DMS114 treated with DMSO at 0.1 percent for 48 hours (cell line): ENCODE data around the gene COL4A1.

ENCODE experiments used
- DNase-seq: peaks from one replicate; lab custom pipeline; 2025; ENCODE audit not compliant: unreplicated experiment; lab: John Stamatoyannopoulos, UW

Gene COL4A1

DNA sequence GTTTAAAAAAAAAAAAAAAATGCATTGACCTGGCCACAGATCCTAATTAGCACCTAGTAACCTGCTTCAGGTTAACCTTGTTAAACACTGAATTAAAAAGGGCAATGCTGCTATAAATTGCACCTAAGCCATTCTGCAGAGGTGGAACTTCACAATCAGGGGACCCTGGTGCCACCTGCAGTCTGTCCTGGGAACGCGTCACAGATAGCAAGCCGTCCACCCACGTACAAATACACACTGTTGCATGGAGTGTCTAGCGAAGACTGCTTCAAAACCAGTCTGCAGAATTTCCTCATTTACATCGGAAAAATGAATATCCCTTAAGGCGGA is 169.3 kb downstream of the COL4A1 start:
- no peak for DNase-seq

DNA sequence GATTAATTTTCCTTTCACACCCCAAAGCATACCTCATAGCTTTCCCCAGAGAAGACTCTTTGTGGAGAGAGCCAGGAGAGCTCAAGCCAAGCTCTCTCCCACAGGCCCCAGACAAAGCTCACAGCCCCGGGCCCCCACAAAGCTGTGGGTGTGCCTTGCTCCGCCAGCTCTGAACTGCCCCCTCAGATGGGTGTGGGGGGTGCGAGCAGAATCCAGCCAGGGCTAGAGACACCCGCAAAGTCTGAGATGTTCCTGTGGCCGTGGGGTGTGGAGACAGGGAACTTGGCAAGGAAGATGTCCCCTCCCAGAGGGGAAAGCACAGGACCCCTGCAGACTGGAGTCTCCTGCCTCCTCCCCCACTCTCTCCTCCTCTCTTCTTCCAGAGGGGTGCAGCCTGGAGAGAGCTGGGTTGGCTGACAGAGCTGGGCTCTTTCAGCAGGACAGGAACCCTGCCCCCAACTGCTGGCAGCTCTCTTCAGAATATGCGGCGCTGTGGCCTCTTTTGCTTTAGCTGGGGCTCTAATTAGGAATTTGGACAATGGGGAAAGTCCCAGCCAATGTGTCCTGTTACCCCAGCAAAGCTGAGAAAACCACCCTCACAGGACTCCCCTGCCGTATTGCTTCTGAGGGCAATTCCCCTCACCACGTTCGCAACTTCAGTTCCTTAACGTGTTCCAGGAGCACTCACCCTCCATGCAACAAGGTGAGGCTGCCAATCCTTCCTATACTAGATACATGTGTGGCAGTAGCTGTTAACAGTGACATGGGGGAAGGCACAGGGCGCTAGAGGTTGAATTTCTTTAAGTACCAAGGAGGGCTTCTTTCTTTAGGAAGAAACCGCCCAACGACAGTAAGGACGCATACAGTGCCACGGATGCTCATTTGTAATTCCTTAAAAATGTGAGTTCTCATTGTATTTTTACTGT is 170.0 kb downstream of the COL4A1 start:
- no peak for DNase-seq

DNA sequence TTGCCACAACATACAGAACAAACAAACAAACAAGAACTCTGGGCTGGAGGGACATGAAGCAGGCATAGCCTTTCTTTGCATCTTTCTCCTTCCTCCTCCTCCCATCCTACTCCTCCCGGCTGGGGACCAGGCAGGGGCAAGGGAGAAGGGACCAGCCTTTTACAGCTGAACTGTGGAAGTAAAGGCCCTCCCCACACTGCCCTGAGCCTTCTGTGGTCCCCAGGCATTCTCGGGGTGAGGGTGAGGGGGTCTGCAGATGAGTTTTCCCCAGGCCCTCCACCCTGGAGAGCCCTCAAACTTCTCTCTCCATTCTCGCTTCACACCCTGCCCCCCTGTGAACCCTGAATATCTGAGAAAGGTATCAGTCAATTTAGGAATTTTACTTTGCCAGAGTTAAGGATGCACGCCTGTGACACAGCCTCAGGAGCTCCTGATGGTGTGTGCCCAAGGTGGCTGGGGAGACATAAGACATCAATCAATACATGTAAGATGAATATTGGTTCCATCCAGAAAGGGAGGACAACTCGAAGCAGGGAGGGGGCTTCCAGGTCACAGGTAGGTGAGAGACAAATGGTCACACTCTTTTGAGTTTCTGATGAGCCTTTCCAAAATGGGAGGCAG is 170.9 kb downstream of the COL4A1 start:
- DNase-seq, result no peak

DNA sequence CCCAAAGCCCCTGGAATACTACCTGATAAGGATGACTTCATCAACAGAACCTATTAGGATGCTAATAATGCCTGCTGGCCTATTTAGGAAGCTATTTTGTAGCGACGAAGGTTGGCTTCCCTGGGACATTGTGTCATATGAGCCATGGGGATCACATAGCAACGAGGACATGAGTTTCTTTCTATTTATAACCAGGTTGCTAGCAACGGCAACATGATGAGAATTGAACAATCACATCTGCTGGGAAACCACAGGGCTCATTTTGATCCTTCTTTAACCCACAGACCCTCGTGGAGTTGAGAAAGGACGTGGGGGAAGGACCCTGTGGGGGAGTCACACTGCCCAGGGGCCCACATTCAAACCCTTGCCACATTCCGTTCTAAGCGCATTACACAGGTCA is 172.2 kb downstream of the COL4A1 start:
- DNase-seq, result no peak

DNA sequence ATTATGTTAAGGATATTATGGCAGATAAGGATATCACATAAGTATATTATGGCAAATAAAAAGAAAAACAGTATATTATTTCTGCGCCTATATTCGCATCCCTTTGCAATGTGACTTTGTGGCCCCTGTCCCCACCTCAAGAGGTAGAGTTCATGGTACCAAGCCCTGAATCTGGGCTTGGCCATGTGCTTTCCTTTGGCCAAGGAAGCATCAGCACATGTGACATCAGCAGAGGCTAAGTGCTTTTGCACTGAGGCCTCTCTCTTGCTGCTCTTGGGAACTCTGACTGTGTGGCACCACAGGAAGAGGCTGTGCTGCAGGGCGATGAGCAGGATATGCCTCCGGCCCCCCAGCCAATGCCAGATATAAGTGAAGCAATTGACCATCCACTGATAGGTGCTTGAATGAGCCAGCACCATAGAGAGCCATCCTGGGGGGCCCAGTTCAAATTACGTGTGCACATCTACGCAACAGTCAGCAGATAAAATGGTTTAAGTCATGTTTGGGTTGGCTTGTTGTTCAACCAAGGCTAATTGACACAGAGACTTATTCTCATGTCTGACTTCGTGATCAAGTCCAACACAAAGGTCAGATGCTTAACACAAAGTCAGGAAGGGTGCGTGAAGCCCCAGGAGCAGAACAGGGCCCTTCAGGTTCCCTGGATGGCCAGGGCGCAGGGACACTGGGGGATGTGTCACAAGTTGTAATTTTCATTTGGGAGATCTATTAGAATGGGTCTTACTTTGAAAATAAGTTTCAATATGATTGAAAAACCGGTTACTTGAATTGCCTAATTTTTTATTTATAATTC is 173.3 kb downstream of the COL4A1 start:
- DNase-seq, result no peak

DNA sequence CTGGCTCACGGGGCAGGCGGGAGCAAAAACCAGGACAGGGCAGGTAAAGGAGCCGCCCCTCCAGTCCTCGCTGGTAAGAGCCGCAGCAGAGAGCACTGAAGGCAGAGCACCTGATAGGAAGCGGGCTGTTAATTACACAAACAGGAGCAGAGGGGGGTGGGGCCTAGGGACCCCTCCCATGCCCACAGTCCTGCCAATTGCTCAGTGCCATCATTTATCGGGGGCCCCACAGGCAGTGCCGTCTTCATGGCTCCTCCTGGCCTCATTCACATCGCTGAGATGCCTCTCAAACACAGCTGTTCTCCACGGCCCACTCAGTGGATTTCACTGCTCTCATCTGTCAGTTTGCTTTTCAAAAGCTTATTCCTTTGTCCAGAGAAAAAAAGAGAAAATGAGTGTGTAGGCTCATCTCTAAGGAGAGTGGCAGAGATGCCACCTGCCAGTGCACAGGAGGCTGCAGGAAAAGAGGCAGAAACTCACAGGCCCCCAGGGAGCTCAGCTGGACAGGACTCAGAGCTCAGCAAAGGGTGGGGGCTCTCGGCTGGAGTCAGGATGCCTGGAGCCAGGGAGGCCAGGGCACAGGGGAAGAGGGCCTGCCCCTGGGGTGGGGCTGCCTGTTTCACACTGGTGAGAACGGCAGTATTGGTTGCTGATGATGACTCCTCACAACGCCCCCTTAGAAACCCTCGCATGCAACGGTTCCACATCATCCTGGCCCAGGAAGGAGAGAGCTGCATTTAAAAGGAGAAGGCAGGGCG is 174.6 kb downstream of the COL4A1 start:
- DNase-seq, result no peak

DNA sequence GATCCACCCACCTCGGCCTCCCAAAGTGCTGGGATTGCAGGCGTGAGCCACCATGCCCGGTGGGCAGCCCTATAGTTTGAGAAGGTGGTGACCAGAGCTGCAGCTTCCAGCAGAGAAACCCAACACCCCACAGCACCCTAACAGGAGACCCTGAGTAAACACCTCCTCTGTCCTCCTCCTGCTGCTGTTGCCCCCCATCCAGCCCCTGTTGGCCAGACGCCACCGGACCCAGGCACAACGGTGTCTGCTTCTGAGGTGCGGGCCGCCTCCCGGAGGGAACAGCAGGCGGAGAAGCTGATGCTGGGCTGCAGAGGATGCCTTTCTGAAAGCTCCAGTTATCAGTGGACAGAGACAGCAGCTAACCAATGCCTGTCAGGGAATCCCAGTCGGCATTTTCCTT is 175.5 kb downstream of the COL4A1 start:
- no peak for DNase-seq

DNA sequence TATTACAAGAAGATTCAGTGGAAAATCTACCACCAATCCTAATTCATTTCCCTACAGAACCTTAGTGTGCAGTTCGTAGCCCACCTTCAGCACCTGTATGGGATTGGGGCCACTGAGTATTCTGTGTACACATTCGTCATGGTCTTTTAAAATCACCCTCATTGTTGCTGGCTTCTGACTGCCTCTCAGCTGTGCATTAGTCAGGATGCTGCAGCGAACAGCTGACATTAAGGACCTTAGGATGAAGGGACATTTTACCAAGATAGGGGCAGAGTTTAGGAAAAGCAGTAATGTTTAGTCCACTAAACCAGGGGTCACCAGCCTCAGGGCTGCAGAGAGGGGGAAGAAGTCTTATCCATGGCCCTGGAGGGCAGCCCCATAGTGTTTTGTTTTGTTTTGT is 176.5 kb downstream of the COL4A1 start:
- DNase-seq, result no peak

DNA sequence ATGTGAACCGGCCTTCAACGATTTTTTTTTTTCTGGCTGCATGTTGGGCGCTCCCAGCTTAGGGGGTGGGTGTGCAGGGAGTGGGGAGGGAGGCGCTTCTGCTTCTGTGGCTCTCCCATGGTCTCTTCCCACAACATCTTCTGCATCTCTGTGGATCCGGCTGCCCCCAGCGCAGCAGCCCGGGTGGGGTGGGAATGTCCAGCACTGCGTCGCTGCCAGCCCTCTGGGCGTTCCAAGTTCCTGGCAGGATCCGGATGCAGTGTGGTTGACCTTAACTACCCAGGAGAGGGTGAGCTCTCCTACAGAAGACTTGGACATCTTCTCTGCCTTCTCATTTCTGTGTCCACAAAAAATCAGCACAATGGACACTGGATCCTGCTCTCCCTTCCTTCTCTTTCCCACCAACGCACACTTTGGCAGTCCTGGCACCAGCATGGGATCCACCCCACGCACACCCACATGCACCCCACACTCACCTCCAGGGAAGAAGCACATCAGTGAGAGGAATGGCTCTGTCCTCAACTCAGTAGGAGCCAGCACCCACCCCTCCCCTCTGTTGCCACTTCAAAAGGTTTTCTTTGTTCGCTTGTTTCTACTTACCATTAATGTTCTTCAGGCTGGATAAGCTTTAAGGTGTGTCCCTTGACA is 177.3 kb downstream of the COL4A1 start:
- no peak for DNase-seq

DNA sequence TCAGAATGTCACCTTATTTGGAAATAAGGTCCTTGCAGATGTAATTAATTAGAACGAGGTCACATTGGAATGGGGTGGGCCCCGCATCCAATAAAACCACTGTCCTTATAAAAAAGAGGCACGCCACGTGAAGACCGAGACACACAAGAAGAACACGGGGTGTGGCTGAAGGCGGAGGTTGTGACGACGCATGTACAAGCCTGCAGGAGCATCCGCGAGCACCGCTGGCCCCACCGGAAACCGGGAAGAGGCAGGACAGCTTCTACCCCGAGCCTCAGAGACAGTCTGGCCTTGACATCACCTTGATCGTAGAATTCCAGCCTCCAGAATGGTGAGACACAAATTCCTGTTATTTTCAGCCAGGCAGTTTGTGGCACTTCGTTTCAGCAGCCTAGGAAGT is 177.9 kb downstream of the COL4A1 start:
- DNase-seq, result no peak

DNA sequence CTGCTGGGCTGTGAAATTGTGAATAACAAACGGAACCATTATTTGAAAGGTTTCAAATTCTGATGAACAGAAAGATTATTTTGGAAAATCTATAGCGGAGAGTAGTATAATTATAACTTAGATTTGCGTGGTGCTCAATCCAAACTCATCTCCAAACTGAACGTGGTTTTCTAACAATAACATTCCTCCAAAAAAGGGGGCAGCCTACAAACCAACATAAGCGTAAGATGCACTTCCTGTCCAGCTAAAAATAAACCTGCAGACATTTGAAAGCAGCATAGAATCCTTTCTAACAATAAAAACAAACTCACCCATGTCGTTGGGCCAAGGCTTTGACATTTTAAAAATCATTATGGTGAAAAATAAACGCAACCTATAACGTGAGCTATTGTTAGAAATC is 178.4 kb downstream of the COL4A1 start:
- no peak for DNase-seq

DNA sequence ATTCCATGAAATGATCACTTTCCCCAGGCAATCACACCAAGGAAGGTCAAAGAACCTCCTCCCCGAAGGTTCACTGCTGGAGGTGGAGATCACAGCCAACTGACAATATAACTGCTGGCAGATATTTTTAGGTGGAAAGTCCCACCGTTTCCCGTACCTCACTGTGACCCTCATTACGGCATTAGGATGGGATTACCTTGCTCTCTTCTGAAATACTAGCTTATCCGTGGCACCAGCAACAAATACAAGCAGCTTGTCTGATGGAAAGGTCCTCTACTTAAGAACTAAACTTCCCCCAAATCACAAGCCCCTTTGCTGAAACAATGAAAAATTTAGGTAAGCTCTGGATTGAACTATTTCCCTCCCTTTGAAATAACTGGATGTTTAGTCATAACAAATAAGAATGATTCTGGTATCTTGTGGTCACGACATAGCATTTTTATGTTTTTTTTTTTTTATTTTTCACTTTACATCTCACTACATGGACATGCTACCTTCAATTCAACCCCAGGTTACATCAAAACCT is 178.9 kb downstream of the COL4A1 start:
- no peak for DNase-seq

DNA sequence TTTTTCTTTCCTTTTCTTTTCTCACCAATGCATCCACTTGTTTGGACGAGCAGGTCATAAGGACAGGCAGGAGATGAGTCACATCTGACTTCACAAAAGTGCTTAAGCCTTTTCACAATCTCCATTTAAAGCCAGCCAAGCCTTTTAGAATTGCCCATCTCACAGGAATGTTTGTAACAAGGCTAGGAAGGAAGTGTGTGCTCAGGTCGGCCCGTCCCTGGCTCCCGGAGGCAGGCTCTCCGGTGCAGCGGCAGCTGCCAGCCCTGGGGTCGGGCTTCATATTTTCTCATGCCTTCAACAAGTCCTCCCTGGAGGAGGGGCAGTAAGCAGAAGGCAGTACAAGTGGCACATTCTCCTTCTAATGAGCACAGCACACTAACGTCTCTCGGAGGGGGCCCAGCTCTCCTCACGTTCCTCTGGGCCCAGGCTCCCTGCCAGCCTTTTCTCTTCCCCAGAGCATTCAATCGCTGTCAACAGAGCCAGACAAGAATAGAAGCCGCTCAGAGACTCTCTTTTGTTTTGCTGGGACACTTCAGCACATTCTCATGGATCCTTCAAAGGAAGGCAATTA is 180.5 kb downstream of the COL4A1 start:
- no peak for DNase-seq

DNA sequence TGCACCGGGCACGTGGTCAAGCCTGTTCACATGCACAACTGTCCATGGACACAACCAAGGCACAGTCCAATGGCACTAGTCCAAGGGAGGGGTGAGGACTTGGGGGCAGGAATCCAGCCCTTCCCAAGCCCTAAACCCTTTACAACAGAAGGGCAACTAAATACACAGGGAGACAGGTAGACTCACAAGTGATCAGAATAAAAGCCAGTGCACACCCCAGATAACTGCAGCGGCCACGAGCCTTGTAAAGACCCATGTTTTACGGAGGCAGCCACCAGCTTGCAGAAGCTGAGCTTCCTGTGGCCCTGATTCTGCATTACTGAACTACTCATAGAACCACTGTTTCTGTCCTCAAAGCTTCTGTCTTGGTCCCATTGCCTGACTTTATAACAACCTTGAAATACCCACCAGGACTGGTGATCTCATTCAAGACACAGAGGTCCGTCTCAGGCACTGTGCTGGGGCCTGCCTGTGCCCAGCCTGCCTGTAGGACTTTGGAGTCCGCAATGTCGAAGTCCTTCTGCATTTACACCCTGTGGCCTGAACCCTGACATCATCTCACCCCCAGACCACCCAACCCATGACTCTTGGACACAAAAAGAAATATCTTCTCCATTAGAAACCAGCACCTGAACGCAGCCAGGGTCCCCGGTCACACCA is 181.2 kb downstream of the COL4A1 start:
- no peak for DNase-seq

DNA sequence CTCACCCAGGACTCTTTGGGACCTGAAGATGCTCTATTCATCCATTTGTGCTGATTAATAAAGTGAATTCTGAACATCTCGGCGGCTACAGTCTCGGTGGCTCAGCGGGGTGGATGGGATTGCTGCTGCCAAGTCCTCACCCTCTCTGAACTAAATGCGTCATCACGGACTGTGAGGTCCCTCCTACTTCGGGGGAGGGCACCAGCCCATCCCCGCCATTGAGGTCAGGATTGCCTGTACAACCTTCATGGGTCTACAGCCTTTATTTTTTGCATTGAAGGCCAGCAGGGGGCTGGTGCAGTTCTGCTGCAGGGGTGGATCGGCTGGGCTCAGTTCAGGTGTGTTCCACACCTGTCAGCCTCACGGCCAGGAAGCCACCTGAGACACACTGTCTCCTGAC is 181.8 kb downstream of the COL4A1 start:
- DNase-seq, result no peak

DNA sequence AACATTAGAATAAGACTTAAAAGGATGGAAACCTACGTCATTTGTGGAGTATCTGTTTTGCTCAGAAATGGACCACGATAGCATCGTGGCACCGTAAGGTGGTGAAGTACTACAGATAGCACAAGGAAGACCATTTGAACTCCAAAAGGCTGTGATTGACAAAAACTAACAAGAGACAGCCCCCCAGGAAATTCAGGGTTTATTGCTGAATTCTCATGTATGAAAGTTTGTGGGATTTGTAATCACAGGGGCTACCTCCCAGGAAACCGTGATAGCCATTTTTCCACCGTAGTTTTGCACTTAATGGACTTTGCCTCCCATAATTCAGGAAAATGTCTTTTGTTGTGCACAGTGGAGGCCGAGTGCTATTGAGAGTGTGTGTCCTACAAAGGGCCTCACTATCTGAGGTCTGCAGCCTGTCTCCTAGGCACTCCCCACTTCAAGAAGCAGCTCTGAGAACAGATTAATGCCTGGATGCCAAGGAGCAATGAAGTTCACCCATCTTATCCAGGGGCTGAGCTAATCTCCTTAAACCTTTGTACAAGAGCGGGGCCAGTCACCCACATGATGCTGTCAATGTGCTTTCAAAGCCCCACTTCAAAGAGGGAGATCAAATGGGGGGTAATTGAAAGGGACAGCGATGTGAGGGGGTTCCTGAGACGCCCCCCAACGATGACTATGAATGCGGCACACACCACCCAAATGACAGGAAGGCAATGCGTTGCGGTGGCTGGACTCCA is 182.6 kb downstream of the COL4A1 start:
- no peak for DNase-seq

DNA sequence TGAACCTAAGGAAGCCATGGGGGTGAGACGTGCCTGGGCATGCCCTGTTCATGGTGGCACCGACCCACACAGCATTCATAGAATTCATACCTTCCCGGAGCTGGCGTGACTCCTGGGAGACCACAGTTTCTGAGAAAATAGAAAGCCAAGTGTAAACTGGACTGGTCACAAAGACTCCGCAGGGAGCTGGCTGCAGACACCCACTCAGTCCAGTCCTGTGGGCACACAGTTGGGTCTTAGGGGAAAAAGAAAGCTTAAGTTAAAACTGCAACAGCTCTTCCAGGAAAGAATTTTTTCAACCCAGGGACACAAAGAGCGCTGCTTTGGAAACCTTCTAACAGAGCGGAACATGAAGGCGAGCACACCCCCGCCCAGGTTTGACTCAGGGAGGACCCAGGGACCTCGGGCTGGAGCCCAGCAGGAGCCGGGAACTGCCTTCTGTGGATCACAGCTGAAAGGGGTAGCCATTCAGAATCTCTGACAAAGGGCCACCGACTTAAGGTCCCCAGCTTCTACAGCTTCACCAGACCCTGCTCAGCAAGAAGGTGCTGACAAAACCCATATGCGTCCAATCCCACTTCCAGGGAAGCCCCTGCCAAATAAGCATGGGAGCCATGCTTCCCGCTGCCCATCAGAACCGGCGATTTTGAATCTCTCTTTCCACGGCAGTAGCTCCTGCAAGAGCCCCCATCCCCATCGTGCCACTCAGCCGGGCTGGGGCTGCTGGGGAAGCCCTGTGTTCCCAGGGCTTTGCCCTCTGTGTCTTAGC is 183.7 kb downstream of the COL4A1 start:
- DNase-seq, result no peak

DNA sequence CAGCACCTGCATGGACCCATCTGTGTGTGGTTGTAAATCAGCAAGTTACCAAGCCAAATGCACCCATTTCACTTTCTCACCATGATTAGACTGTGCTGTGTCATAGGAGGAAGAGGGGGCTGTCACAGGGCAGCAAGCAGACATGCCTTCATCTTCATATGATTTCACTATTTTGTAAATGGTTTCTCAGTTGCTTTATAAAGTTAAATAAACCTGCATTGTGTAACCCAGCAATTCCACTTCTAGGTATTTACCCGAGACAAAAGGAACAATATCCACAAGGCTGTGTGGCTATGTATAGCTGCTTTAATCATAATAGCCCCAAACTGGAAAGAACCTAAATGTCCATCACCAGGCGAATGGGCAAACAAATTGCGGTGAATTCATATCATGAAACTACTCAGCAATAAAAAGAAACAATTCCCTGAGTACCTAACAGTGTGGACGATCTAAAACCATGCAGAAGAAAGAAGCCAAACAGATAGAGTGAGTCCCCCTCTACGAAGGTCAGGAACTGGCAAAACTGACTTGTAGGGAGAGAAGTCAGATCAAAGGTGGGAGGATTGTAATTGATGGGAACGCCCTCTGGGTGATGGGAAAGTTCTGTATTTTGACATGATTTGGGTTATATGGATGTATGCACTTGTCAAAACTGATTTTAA is 185.4 kb downstream of the COL4A1 start:
- DNase-seq, result no peak
